Hematopoietic multipotent progenitor cell treated with erythropoietin and hydrocortisone succinate and interleukin-3 and kit ligand, for 15 days (in vitro differentiated cells): ENCODE data around the gene RIPOR2.

Source experiments
- DNase-seq: peaks from one replicate; pipeline ENCODE4 v3.0.0-alpha.2; 2015; ENCODE audit warnings: low spot score

RIPOR2 gene

DNA sequence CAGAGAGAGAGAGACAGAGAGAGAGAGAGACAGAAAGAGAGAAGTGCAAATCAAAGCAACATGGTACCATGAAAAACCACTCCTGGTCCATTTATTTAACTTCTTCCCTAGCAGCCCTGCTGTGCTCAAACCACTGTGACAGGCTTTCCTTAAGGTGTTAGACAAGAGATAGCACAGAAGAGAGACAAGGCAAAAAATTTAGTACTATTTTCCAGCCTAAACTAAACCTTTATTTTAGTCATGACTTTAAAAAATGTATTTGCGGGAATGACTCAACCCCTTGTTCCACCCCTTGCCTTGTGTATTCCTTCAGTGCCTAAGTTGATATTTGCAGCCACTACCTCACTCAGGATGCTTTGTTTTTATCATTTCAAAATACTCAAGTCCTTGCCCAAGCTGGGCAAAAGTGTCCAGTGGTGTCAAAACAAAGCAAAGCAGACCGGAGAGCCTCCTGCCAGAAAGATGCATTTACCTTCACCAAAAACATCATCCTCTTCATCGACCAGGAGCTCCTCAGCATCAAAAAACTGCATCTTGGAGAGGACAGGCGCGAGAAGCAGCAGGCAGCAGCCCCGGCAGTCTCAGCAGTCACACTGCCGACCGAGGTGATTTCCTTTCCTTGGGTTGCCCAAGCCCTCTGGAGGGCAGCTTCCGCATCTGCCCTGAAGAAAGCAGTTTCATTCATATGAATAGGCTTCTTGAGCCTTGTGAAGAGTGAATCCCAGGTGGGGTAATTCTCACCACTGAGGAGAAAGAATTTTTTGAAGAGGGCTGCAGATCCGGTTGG is at the start of gene RIPOR2:
Gene RIPOR2 (minus strand): TSS at position 595 of the 787 bp plus-strand sequence. CDS start 62 bp downstream, at position 533.
- DNase-seq, result no peak

DNA sequence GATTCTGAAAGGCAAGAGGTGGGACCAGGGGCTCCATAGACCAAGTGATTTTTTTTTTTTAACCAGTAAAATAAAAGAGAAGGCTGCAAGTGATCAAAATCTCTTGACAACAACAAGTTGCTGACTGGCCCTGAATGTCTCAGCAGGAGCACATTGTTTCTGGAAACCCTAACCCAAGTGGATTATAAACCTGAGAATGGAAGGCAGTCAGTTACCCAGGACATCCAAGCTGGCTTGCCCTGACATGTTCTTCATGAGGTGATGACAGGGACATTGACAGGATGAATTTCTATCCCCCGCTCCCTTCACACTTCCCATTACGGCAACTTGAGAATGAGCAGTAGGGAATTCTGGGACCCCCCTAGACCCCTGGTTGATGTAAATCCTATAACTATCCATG is 49.6 kb upstream of the RIPOR2 start:
- no peak for DNase-seq

DNA sequence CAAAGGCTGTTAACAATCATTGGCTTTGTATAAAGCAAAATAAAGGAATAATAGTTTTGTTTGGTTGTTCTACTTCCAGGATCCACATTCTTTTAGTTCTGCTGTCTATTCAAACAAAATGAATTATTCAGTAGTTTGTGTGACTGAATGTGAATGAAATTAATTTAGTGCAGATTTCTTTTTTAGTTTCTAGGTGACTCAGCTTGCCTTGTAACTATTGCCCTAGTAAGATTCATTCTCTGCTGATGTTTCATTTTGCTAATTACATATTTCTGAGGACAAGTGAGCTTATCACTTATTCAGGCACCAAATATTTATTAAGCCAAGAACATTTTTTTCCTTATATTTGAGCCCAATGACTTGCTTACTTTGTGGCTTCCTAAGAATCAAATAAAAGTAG is 46.5 kb upstream of the RIPOR2 start:
- no peak for DNase-seq

DNA sequence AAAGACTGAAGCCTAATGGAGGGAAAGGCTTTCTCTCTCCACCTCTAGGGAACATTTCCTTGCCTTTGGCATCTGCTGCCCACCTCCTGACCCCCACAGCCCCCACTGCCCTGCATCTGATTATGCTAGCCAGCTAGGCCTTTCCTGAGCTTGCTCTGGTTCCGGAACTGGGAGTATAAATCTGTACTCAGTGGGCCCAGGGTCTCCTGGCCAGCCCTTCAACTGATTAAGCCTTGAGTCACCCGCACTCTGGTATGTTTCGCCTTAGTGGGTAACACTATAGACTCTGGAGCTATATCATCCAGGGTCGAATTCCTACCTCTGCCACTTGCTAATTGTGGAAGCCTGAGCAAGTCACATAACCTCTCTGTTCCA is 45.6 kb upstream of the RIPOR2 start:
- DNase-seq, result no peak

DNA sequence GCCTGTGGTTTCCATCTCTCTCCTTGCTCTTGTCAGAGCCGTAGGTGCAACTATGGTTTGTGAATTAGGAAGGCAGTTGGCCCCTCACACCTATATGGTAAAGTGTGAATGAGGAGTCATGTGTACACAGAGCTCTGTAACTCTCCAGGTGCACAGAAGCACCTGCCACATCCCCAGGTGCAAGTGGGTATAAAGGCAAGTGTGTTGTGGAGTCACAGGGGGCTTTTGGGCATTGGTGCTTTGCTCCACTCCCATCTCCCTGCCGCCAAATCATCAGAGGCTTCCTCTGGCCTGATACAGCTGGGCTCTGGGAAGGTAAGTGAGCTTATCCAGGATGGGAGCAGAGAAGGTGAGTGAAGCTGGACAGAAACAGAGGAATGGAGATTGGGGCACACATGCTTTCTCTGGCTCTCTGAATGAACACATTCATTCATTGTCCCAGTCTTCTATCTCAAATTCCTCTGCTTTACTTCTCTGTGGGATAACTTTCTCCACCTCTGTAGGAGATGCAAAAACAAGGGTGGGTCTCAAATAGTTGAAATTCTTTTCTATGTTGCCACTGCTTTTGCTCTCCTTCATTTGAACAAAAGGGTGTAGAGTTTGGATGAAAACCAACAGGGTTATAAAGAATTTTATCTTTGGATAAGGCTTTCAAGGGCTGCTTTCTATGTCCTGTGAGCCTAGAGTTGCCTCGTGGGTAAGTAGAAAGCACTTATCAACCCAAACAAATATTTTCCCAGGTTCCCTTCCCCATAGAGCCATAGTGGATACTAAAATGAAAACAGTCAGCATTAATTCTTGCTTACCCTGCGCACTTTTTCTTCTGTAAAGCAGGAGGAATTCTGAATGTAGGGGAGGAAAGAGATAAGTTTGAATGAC is 45.0 kb upstream of the RIPOR2 start:
- no peak for DNase-seq

- no peak for DNase-seq
Observed at GRCh38 chr6:24979176-24979575, 43.4 kb upstream of the RIPOR2 start.

GRCh38 chr6:24974182-24975171 is 38.7 kb upstream of the RIPOR2 start:
- DNase-seq, result no peak

DNA sequence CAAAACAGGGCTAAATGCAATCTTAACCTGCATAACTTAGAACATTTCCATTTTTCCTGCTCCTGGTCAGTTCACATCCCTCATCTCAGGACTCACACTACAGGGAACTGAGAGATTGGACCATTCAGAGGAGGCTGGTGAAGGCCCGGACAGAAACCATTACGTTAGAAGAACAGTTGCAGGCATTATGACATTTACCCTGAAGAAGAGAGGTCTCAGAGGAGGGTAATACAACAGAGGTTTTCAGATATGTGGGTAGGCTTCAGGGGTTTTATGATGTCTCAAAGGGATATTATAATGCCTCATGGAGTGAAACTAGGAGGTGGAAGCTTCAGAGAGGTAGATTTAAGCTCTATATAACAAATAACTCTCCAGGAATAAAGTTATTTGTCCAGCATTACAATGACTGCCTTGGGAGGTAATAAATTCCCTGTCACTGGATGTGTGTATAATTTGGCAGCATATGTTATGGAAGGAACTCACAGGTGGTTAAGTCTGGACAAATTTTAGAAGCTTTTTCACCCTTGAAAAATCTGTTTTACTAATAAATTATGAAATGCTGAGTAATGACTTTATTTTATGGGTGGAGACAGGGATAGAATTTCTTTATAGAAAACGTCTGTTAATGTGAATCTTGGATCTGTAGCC is 36.7 kb upstream of the RIPOR2 start:
- DNase-seq, result no peak

GRCh38 chr6:24971067-24971466 is 35.3 kb upstream of the RIPOR2 start:
- no peak for DNase-seq

DNA sequence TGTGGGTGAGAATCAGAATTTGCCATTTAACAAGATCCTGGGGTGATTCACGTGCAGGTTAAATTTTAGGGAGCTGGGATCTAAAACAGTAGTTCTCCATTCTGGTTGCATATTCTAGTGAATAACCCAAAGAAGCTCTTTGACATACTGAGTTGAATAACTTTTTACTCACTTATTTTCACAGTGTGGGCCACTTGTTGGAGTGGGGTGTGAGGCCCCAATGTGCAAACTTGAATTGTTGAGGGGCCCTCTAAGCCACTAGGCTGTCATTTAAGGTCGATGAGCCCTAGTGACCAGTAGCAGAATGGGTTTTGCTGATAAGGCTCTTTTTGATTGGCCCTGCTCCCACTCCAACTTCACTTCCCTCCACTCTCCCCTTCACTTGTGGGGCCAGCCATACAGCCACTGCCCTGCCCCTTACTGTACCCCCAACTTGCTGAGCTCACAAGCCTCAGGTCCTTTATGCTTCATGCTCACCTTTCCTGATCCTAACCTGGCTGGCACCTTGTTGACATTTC is 33.6 kb upstream of the RIPOR2 start:
- no peak for DNase-seq

DNA sequence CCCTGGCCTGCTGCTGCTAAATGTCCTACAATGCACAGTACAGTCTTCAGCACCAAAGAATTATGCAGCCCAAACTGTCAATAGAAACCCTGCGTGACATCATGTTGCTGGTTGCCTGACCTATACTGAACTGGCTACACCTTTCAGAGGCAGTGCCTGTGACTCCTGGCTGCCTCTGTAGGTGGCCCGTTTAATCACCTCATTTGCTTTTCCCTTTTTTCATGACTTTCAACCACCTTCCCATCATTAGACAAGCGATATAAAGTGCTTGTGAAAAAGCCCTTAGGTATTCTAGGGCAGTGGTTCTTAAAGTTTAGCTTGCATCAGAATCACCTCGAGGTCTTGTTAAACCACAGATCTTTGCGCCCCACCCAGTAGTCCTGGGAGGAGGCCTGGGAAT is 33.0 kb upstream of the RIPOR2 start:
- no peak for DNase-seq

DNA sequence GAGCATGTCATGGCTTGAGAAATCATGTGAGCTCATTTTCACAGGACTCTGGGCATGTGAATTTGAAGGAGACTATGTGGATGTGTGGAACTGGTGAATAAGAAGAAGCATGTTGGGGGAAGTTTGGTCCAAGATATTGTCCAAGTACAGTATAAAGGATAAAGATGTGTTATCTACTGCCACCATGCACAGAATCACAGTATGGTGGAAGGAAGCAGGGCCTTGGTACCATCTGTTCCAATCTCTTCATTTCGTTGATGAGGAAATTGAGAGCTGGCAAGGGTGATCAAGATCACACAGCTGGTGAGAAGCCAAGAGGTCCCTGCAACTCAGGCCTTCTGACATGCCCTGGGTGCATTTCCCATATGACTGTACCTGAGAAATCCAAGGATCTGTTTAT is 31.5 kb upstream of the RIPOR2 start:
- DNase-seq, result no peak

DNA sequence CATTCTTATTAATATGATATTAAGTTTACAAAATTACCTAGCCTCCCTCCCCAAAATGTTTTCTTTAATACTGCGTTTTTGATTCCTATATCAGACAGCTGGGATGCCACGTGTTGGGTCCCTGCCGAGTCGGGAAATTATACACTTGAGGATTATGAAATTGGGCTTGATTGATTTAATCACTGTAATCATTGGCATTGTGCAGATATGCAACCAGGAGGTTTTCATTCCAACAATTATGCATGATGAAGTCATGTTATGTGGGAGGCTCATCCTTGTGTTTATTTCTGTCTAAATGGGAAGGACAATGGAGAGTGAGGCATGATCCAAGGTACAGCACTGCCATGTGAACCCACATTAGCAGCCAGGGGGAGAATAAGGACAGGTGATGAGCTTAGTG is 30.6 kb upstream of the RIPOR2 start:
- no peak for DNase-seq

DNA sequence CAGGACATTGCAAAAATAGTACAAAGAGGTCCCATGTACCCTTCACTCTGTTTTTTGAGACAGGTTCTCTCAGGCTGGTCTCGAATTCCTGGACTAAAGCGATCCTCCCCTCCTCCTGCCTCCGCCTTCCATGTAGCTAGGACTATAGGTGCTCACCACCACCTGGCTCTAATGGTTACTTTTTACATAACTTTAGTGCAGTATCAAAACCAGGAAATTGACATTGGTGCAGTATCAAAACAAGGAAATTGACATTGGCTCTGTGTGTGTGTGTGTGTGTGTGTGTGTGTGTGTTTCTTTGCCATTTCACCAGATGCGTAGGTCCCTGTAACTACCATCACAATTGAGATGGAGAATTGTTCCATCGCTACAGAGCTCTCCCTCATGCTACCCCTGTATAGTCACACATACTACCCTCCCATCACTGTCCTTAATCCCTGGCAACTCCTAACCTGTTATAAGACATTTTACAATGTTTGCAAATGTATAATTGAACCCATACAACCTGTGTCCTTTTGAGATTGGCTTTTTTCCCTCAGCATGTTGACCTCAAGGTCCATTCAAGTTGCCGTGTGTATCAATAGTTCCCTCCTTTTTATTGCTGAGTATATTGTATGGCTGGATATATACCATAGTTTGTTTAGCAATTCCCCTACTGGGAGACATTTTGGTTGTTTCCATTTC is 28.3 kb upstream of the RIPOR2 start:
- DNase-seq, result no peak

- DNase-seq, result no peak
Observed at GRCh38 chr6:24963339-24963738, 27.6 kb upstream of the RIPOR2 start.

DNA sequence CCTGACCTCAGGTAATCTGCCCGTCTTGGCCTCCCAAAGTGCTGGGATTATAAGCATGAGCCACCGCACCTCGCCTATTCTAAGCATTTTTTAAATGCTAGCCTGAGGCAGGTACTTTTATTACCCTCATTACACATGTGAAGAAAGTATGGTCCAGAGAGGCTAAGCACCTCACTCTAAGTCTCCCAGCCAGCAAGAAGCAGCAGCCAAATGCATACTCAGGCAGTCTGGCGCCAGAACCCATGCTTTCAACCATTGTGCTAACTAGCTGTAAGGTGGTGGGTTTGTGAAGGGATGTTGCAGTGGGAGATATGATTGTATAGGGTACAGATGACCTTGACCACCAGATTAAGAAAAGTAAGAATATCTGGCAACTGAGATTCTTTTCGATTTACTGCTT is 26.1 kb upstream of the RIPOR2 start:
- no peak for DNase-seq

GRCh38 chr6:24960991-24961475 is 25.3 kb upstream of the RIPOR2 start:
- no peak for DNase-seq

DNA sequence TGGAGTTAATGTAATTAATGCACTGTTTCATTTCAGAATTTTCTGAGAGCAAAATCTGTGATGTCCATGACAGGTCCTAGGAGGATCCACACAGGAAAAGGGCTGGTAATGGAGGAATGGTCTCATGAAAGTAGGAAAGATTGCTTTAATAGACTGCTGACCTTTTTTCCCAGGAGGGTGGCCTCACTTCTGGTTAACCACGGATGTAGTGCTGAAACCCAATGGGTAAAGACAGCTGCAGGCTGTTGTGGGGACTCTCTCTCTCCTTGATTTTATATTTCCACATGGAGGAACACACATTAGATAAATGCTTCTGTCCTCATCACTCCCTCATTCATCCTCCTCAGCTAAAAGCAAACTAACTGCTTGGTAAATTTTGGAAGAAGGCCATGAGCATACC is 23.6 kb upstream of the RIPOR2 start:
- no peak for DNase-seq

DNA sequence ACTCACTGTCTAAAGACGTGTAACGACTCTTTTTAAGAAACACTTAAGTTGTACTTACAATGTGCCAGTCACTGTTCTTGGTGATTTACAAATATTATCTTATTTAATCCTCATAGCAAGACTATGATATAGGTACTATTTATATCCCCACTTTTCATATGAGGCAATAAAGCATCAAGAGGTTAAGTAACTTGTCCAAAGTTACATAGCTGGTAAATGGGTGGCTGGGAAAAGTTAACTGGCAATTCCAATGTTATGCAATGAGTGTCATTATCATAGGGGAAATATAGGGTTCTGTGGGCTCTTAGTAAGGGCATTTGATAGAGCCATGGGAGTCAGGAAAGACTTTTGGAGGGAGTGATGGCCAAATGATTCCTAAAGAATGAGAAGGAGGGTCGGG is 21.4 kb upstream of the RIPOR2 start:
- no peak for DNase-seq

DNA sequence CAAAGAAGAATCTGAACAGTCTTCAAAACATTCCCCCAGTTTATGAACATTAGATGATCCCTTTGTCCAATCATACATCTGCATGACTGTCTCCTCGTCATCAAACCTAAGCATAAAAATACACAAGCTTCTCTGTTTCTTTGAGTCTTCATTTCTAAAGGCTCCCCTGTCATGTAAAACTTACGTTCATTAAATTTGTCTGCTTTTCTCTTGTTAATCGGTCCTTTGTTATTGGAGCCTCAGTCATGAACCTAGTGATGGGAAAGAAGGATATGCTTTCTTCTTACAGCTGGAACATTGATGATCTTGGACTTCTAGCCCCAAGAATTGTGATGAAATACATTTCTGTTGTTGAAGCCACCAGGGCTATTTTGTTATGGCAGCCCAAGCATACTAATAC is 18.0 kb upstream of the RIPOR2 start:
- no peak for DNase-seq
